ENCODE data around the gene SEH1L.

DNA sequence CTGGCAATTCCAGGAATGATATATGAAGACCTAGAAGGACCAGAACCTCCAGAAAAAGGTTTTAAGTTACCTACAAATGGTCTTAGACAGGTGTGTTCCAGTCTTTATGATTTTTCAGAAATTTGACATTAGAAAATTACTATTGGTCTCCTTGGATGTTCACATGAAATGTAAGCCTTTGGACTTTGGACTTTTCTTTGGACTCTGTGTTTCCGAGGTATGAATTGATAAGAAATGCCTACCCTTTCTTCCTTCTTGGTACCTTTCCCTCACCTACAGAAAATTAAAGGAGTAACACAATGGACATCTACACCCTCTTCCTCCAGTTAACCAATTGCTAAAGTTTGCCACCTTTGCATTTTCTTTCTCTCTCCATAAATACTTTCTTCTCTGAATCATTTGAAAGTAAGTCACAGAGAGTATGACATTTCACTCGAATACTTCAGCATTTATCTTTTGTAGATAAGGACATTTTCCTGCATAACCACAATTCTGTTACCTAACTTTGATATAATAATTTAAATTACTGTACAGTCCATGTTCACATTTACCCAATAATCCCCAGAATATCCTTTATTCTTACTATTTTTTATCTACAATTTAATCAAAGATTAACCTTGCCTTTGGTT, 69.5 kb downstream of the SEH1L start:
- TF ChIP-seq, protein P1, sequence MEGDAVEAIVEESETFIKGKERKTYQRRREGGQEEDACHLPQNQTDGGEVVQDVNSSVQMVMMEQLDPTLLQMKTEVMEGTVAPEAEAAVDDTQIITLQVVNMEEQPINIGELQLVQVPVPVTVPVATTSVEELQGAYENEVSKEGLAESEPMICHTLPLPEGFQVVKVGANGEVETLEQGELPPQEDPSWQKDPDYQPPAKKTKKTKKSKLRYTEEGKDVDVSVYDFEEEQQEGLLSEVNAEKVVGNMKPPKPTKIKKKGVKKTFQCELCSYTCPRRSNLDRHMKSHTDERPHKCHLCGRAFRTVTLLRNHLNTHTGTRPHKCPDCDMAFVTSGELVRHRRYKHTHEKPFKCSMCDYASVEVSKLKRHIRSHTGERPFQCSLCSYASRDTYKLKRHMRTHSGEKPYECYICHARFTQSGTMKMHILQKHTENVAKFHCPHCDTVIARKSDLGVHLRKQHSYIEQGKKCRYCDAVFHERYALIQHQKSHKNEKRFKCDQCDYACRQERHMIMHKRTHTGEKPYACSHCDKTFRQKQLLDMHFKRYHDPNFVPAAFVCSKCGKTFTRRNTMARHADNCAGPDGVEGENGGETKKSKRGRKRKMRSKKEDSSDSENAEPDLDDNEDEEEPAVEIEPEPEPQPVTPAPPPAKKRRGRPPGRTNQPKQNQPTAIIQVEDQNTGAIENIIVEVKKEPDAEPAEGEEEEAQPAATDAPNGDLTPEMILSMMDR (IDR thresholded peaks at IDR 0.05), result no peak
- TF ChIP-seq NR3C1 (IDR thresholded peaks at IDR 0.05) (no peak), JUN (IDR thresholded peaks at IDR 0.05) (no peak), CHD4 (IDR thresholded peaks at IDR 0.05; ENCODE audit: borderline replicate concordance) (no peak), HDAC2 (IDR thresholded peaks at IDR 0.05) (no peak), NFE2L2 (conservative IDR thresholded peaks at IDR 0.05; ENCODE audit: low read length) (no peak), SREBF2 (IDR thresholded peaks at IDR 0.05) (no peak), RCOR1 (IDR thresholded peaks at IDR 0.05; ENCODE audit: low read depth, low read length) (no peak), CEBPB (IDR thresholded peaks at IDR 0.05) (no peak), POLR2A (IDR thresholded peaks at IDR 0.05; ENCODE audit: low read length) (no peak), SMC3 (IDR thresholded peaks at IDR 0.05) (no peak)
- TF ChIP-seq, protein P2, sequence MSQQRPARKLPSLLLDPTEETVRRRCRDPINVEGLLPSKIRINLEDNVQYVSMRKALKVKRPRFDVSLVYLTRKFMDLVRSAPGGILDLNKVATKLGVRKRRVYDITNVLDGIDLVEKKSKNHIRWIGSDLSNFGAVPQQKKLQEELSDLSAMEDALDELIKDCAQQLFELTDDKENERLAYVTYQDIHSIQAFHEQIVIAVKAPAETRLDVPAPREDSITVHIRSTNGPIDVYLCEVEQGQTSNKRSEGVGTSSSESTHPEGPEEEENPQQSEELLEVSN (IDR thresholded peaks at IDR 0.05; ENCODE audit: borderline replicate concordance, low read depth), result no peak
- TF ChIP-seq, protein P3, sequence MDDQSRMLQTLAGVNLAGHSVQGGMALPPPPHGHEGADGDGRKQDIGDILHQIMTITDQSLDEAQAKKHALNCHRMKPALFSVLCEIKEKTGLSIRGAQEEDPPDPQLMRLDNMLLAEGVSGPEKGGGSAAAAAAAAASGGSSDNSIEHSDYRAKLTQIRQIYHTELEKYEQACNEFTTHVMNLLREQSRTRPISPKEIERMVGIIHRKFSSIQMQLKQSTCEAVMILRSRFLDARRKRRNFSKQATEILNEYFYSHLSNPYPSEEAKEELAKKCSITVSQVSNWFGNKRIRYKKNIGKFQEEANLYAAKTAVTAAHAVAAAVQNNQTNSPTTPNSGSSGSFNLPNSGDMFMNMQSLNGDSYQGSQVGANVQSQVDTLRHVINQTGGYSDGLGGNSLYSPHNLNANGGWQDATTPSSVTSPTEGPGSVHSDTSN (IDR thresholded peaks at IDR 0.05), result no peak
